ENCODE measurements around the gene ALDOB. TPM values are rescaled to one million over a fixed set of nuclear protein-coding genes. Genes with fewer than 3 reads are reported as not detected.

The ALDOB gene
- total and polyA plus RNA-seq, 2 of the 13 experiments (the other 11 are each of a cell fraction or from before 2014, with no cell fraction given), result 0.29 to 0.97 TPM

- no peak for TF ChIP-seq IRF1 (CRISPR knock-in tag; IDR thresholded peaks at IDR 0.05; ENCODE audit: low read depth)
- no peak for TF ChIP-seq PAX8 (CRISPR knock-in tag; IDR thresholded peaks at IDR 0.05; ENCODE audit: borderline replicate concordance)
- no peak for TF ChIP-seq U2AF2 (IDR thresholded peaks at IDR 0.05; ENCODE audit: low read depth, low read length)
- TF ChIP-seq ZNF274 (CRISPR knock-in tag; IDR thresholded peaks at IDR 0.05), result no peak
- no peak for TF ChIP-seq ZNF644 (CRISPR knock-in tag; IDR thresholded peaks at IDR 0.05; ENCODE audit: low read depth)
- no peak for TF ChIP-seq ZNF713 (CRISPR knock-in tag; IDR thresholded peaks at IDR 0.05)
- no peak for TF ChIP-seq NR1H2 (CRISPR knock-in tag; IDR thresholded peaks at IDR 0.05; ENCODE audit: borderline replicate concordance, low read depth)
- TF ChIP-seq GATAD1 (CRISPR knock-in tag; IDR thresholded peaks at IDR 0.05), result 0 out of 2 replicates have a peak, but pooled peaks have one; percentile 33
- TF ChIP-seq SRY (CRISPR knock-in tag; IDR thresholded peaks at IDR 0.05), result no peak
- TF ChIP-seq RBAK (CRISPR knock-in tag; IDR thresholded peaks at IDR 0.05), result no peak
- no peak for TF ChIP-seq DRAP1 (CRISPR knock-in tag; IDR thresholded peaks at IDR 0.05)
- no peak for TF ChIP-seq HOXD1 (CRISPR knock-in tag; IDR thresholded peaks at IDR 0.05)
- no peak for TF ChIP-seq SOX13 (IDR thresholded peaks at IDR 0.05)
- peak in 1 of 2 experiments; percentile 66; a peak in 2 of 4 replicates for TF ChIP-seq SOX13 (CRISPR knock-in tag; conservative IDR thresholded peaks at IDR 0.05 in 1 of 2, IDR thresholded peaks at IDR 0.05 in 1 of 2)
- TF ChIP-seq ZSCAN22 (CRISPR knock-in tag; IDR thresholded peaks at IDR 0.05), result no peak
- peak; percentile 67; the same call in 1 of the 2 replicates for TF ChIP-seq FOXO1 (CRISPR knock-in tag; IDR thresholded peaks at IDR 0.05)
- TF ChIP-seq MED1 (CRISPR knock-in tag; IDR thresholded peaks at IDR 0.05), result peak; percentile 90
- 0 out of 2 replicates have a peak, but pooled peaks have one; percentile 40 for TF ChIP-seq ZNF331 (CRISPR knock-in tag; IDR thresholded peaks at IDR 0.05)
- TF ChIP-seq HOMEZ (CRISPR knock-in tag; IDR thresholded peaks at IDR 0.05; ENCODE audit: low read depth), result peak; percentile 80
- no peak for TF ChIP-seq ZNF253 (CRISPR knock-in tag; IDR thresholded peaks at IDR 0.05; ENCODE audit: borderline replicate concordance)
- no peak for TF ChIP-seq KLF6 (CRISPR knock-in tag; IDR thresholded peaks at IDR 0.05)
- no peak for TF ChIP-seq ZBTB43 (CRISPR knock-in tag; conservative IDR thresholded peaks at IDR 0.05)
- TF ChIP-seq KAT7 (CRISPR knock-in tag; IDR thresholded peaks at IDR 0.05; ENCODE audit: borderline replicate concordance), result peak; percentile 32; the same call in 1 of the 2 replicates
- no peak for TF ChIP-seq HES4 (CRISPR knock-in tag; IDR thresholded peaks at IDR 0.05; ENCODE audit: borderline replicate concordance)
- no peak for TF ChIP-seq REL (CRISPR knock-in tag; conservative IDR thresholded peaks at IDR 0.05)
- no peak for TF ChIP-seq NONO (IDR thresholded peaks at IDR 0.05)
- TF ChIP-seq NONO (CRISPR knock-in tag; conservative IDR thresholded peaks at IDR 0.05), result no peak
- no peak for TF ChIP-seq BCL3 (CRISPR knock-in tag; IDR thresholded peaks at IDR 0.05)
Observed at GRCh38 chr9:101387871-101388506, 47.6 kb downstream of the ALDOB start (continued).
